SH-SY5Y (cell line): ENCODE results near the gene UCP2.

Experiments used
- GATA2 ChIP-seq: IDR thresholded peaks from 2 replicates; pipeline ENCODE4 v1.6.1; 2011; ENCODE audit warnings: mild to moderate bottlenecking, low read depth, low read length
- GATA3 ChIP-seq: IDR thresholded peaks from 2 replicates; pipeline ENCODE4 v1.6.1; 2011; ENCODE audit warnings: low read depth, mild to moderate bottlenecking, low read length, moderate library complexity

UCP2 gene

GRCh38 chr11:74015919-74016684 is 33.5 kb upstream of the UCP2 start:
- TF ChIP-seq GATA3 (no peak), GATA2 (no peak)

- no peak for TF ChIP-seq GATA2
- TF ChIP-seq GATA3 = no peak
Measured at GRCh38 chr11:74014880-74015279, 32.2 kb upstream of the UCP2 start.

- TF ChIP-seq GATA2 (no peak), GATA3 (no peak)
Measured at GRCh38 chr11:74013141-74013540, 30.5 kb upstream of the UCP2 start.

GRCh38 chr11:74012074-74012809 is 29.6 kb upstream of the UCP2 start:
- TF ChIP-seq GATA3 = no peak
- TF ChIP-seq GATA2 = no peak

- TF ChIP-seq GATA2 (no peak), GATA3 (no peak)
Measured at GRCh38 chr11:74011360-74012073, 28.9 kb upstream of the UCP2 start.

GRCh38 chr11:74010306-74011300 is 28.0 kb upstream of the UCP2 start:
- no peak for TF ChIP-seq GATA2
- no peak for TF ChIP-seq GATA3

GRCh38 chr11:74009675-74010305 is 27.1 kb upstream of the UCP2 start:
- TF ChIP-seq GATA3 (no peak), GATA2 (no peak)

- TF ChIP-seq GATA3 (no peak), GATA2 (no peak)
Measured at GRCh38 chr11:74009230-74009547, 26.5 kb upstream of the UCP2 start.

GRCh38 chr11:74008373-74009229 is 26.0 kb upstream of the UCP2 start, which contains the start of gene UCP3:
Gene UCP3, minus strand, starts transcription at chr11:74009085. Its CDS starts 2,043 bp downstream, at chr11:74007042.
- no peak for TF ChIP-seq GATA2
- no peak for TF ChIP-seq GATA3

GRCh38 chr11:74007691-74008372 is 25.2 kb upstream of the UCP2 start:
- TF ChIP-seq GATA2 (no peak), GATA3 (no peak)

GRCh38 chr11:74006743-74007304 is 24.2 kb upstream of the UCP2 start:
- TF ChIP-seq GATA2 = no peak
- TF ChIP-seq GATA3 = no peak
